NCI-H2196 (cell line): ENCODE data around the gene ITPR1.
A peak's percentile ranks its signal among the peaks of the same experiment; 100 is the strongest.

Experiments
- DNase-seq: peaks from one replicate; lab custom pipeline; 2025; ENCODE audit not compliant: unreplicated experiment; lab: John Stamatoyannopoulos, UW

Gene ITPR1

DNA sequence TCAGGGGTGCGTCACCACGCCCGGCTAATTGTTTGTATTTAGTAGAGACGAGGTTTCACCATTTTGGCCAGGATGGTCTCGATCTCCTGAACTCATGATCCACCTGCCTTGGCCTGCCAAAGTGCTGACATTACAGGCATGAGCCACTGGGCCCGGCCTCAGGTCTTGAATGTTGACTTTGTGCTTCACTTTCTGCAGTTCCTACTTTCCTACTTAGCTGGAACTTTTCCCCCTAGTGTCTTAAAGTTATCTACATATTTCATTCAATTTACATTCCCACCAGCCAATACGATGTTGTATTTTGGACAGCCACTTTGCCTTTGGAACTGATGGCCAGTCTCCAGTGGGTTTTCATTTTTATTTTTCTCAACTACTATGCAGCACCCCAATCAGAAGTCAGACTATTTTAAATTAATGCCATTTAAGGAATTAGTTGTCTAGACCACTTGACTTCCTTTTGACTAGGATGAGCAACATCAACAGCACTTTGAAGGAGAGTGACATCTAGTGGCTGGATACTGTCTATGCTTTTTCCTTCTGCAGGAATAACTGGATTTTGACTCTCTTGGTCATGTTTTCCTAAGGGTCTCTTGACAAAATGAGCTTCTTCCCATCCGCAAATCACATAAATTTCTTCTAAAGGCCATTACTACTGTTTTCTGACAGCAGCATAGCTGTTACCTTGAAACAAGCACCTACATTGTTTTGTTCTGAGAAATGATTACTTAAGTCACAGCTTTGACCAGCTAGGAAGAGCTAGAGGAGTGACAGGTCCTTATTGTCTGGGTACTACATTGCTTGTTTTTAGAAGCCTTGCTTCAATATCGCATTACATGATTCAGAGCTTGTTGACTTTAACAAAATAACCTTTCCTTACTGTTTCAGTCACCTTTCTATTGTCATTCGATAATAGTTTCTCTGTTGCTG, 140.2 kb downstream of the ITPR1 start:
- DNase-seq: peak; percentile 10

DNA sequence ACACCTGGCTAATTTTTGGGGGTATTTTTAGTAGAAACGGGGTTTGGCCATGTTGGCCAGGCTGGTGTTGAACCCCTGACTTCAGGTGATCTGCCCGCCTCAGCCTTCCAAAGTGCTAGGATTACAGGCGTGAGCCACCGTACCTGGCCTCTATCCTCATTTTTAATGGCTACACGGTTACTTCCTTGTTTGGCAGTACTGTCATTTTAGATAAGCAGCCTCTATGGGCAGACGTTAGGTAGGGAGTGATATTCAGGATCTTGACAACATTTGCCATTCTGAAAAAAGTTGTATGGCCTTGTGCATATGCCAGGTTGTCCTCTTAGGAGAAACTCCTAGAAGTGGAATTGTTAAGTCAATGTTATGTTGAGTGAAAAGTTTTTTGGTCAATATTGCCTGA, 141.7 kb downstream of the ITPR1 start:
- no peak for DNase-seq

DNA sequence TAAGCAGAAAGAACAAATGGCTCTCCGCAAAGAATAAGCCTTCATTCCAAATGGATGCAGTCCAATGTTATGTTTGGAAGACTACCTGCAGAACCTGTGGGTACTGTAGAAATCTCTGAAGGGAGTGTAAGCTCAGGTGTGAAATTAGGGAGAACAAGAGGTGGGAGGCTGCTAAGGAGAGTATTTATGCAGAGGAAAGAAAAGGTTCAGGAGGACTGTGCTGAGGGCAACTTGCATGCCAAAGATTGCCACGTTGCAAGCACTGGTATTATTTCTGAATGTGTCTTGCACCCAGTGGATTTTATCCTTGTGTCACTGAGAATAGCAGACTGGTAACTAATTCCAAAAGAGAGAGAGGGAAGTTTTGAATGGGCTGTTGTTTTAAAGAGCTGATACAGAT, 144.1 kb downstream of the ITPR1 start:
- no peak for DNase-seq

DNA sequence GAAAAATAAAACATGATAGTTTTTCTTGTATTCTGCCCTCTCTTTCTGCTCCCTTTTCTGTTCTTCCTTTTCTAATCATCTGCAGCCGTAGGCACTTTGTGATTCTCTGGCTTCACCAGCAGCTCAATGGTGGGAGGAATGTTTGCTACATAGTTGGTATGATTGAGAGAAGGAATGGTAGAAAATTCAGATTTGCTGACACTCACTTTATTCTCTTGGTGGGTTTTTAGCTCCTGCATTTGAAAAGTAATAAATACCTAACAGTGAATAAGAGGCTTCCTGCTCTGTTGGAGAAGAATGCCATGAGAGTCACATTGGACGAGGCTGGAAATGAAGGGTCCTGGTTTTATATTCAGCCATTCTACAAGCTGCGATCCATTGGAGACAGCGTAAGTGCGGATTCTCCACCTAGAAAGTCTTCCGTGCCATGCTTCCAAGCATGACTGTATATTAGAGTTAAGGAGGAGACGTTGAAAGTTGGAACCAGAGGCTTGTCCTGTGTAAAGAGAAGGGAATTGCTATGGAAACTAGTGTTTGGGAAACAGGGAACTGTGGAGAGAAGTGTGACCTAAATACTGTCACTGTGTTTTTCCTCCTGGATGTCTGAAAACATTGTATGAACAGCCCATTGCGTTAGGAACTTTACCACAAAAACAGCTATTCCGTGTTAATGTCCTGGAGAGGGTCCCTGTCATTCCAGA, 148.9 kb downstream of the ITPR1 start:
- no peak for DNase-seq

DNA sequence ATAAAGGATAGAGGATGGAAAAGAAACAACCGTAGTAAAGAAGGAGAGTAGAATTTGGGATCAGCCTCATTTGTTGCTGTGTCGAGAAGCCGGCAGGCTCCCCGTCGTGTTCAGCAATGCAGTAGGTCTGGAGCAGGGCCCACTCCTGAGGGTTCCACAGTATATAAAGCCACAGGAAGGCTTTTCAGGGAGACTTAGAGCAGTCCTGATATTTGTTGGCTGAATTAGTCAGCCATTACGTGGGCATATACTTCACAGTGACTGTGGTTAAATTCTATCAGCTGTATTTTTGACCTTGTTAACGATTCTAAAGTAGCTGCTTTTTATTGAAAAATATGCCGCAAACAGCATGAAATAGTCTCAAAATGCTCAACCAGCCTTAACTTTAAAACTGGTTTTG, 149.5 kb downstream of the ITPR1 start:
- DNase-seq: no peak

DNA sequence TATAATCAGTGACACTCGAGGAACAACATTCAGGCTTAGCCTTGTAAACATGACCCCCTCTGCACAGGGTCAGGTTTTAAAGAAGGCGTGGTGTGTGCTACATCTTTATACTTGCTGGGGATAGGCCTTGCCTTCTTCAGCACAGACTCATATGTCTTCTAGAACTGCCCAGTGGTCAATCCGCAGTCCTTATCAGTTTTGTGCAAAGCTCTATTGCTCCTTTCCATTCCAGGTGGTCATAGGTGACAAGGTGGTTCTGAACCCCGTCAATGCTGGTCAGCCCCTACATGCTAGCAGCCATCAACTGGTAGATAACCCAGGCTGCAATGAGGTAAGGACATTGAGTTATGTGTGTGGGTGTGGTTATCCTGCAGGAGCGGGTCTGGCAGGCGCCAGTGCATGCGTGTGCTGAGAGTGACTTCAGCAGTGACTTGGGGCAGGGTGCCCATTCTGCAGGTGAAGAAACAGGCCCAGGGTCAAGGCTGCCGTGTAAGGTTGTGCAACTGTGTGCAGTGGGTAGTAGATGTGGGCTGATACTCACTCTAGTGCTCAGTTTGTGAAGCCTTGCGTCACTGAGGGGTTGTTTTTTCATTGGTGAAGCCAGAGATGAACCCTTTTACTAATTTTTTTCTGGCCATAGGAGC, 150.9 kb downstream of the ITPR1 start:
- DNase-seq: no peak

DNA sequence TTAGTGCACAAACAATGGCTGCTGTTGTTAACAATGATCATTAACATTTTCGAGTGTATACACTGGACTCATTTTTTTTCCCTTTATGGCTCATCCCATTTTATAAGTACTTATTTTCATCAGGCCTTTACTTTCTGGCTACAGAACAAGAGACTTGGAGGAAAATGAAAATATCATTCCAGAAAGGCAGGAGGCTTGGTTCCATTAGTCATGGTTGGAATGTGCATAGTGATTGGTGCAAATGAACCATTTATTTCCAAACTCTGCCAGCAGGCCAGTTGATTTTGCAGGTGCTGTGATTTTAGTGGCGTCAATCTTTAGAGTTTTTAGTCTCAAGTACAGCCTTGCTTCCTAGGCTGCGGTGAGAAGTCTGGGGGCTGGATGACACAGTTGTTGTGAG, 151.8 kb downstream of the ITPR1 start:
- no peak for DNase-seq

DNA sequence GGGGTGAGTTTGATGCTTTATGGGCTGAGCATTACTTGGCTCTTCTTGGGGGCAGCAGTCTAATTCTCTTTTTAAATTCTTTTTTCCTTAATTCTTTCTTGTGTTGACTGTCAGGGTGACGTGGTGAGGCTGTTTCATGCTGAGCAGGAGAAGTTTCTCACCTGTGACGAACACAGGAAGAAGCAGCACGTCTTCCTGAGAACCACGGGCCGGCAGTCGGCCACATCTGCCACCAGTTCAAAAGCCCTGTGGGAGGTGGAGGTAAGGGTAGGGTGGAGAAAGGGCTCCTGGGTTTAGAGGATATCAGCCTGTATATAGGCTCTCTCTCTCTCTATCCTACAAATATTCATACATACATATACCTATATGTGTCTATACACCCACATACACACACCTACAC, 152.3 kb downstream of the ITPR1 start:
- no peak for DNase-seq

DNA sequence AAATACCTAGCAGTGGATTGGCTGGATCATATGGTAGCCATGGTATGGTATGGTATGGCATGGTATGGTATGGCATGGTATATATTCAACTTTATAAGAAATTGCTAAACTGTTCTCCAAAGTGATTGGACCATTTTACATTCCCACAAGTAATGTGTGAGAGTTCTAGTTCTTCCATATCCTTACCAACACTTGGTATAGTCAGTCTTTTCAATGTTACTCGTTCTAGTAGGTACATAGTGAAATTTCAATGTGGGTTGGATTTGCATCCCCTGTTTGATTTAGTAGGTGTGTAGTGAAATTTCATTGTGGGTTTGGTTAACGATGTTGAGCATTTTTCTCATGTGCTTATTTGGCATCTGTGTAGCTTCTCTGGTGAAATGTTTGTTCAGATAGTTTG, 154.3 kb downstream of the ITPR1 start:
- DNase-seq: no peak

DNA sequence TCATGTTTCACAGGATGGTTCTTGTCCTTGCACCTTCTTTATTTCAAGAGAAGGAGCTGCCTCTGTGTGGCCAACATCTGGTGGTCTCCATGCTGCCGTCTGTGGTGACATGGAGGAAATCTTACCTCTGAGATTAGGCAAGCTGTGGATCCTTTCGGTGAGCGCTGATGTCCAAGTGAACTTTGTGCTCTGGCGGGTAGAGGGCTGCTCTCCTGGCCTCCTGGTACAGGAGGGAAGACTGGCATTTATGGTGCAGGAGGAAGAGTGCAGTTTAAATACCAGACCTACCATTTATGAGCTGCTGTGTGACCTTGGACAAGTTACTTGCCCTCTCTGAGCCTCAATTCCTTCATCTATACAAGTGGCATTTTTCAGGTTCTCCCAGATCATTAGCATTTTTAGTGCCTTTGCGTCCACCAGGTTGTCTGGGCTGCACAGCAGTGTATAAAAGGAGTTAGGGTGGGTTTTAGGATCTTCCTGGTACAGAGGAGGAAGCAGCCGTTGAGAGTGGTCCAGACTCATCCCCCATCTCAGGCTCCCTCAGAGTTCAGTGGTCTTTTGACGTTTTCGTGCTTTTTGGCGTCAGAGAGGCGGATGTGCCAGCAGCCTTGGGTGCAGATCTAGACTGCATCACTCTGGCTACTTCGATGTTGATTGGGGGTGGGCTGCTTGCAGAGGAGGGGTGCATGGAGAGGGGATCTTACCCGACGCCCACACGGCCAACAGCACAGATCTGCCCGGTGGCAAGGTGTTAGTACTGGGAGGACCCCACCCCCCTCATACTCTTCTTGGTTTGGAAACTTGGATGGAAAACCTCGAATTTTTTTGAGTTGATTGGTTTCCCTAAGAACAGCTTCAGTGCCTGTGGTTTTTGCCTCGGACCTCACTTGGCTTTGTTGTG, 162.2 kb downstream of the ITPR1 start:
- DNase-seq: no peak

DNA sequence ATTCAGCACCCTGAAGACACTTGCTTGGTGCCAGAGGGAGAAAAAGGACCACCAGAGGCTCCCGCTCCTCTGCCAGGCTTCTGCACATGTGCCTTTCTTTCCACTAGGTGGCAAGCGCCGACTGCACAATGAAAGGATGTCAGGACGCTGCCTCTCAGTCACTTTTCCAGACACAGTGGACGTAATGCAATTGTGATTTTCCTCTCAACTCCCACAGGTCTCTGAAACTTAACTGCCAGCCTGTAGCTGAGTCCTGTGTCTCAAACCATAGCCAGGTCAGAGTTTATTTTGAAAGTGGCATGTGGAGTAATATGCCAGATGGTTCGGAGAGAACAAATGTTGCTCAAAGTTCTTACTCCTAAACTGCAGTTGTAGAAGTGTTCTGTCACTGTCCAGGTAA, 162.9 kb downstream of the ITPR1 start:
- DNase-seq: peak; percentile 22

DNA sequence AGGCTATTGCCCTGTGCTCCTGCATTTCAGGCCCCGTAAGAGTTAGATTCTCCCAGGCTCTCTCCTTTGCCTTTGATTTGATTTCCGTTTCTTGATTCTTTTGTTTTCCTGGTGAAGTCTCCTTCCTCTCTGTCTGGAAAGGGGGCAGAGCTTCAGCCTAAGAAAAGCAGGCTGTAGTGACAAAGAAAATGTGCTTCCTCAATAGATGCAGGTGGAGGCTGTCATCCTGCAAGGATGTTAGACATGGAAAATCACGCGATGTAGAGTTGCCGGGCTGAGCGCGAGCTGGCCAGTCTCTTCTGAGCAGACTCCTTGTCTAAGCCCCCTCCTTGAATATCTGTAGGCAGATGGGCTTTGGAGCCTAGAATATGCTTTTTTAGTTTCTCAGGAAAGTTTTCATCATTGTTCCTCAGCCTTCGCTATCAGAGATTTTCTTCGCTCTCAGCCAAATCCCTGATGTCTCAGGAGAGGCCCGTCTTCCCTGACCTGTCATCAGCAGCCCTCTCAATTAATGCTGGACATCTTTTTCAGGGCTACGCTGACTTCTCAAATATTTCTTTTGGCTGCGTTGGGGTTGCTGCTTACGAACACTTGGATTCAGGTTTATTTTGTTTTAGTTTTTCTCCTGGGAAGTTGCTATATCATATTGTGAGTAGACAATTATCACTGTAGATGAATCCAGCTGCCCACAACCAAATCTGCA, 163.6 kb downstream of the ITPR1 start:
- DNase-seq: no peak

DNA sequence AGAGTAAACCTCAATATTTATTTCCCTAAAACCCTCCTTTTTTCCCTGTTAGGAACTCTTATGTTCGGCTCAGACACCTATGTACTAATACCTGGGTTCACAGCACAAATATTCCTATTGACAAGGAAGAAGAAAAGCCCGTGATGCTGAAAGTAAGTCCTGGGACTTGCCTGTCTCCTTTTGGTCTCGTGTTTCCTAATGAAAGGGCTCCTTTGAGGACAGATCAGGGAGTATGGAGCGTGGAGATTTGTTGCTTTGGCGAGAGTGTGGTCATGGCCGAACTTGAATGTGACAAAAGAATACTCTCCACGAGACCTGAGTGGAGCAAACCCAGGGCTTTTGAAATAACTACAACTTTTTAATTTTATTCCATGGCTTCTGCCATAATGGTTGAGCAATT, 167.8 kb downstream of the ITPR1 start:
- no peak for DNase-seq

DNA sequence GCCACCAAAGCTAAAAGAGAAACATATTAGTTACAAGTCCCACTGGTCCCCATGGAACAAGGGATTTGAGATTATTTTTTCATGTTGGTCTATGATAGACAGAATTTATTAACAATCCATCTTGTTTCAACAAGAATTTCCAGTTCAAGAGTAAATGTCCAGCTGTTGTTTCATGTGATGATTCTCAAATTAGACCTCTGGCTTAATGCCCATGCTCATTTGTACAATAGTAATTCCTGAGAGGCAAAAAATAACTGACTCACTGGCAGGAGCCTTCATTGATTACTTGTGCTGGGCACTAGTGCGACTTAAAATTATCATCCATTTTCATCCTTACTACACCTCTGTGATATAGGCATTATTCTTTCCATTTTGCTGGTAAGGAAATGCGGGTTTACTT, 171.3 kb downstream of the ITPR1 start:
- DNase-seq: no peak

DNA sequence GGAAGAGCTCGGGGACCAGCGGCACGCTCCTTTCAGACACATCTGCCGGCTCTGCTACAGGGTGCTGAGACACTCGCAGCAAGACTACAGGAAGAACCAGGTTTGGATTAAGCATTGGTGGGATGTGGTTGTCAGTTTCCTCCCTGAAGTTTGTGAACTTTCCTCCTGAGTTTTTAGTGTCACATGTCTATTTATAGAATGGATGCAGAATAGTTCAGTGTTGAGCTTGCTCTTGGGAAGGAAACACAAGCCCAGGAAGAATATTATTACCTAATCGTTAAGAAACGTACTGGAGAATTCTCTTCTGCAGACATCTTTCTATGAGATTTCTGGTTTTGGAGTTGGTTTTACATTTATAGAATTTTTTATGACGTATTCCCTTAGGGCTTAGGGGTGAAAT, 172.0 kb downstream of the ITPR1 start:
- no peak for DNase-seq

DNA sequence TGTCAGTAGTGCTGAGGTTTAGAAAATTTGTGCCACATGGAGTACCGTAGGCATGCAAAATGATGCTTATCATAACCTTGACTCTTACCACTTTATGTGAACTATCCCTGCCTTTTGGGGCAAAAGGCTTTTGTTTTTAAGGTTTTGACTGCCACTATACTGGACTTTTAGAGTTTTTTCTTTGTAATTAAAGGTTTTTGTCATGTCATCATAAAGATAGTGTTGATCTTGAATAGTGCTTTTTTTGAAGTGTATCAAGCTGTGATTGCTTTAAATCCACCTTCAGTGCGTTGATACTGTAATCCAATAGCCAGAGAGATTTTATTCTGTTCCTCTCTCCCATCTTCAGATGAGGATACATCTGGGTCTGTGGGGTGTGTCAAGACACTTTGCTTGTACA, 172.9 kb downstream of the ITPR1 start:
- DNase-seq: no peak

DNA sequence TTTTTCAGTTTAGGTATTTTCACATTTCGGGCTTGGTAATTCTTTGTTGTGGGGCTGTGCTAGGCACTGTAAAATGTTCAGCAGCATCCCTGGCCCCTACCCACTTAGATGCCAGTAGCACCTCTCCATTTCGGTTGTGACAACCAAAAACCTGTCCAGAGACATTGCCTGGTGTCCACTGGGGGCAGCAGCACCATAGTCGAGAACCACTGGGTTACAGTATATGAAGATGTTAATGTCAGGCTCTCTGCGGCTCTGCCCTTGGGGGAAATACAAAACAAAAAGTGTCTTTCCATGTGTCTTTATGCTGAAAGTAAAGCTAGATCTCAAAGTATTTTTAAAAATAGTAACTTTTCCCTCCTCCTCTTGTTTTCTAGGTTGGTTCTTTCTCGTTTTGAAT, 177.2 kb downstream of the ITPR1 start:
- no peak for DNase-seq

DNA sequence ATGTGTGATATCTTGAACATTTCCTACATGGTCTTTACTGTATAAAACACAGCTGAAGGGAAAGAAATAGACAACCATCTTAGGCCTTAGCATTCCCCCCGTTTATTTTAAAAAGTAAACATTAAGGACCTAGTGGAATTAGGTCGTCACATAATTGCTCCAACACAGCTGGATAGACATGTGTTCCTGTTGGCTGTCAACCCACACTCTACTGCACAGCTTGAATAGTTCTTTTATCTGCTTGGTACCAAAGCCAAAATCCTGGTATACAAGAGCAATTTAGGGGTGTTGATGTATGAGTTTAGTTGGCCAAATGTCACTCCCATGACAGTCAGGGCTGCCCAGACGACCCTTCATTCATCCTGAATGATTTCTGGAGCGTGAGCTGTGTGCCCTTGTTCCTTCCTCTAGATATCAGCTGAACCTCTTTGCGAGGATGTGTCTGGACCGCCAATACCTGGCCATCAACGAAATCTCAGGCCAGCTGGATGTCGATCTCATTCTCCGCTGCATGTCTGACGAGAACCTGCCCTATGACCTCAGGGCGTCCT, 179.7 kb downstream of the ITPR1 start:
- DNase-seq: no peak

DNA sequence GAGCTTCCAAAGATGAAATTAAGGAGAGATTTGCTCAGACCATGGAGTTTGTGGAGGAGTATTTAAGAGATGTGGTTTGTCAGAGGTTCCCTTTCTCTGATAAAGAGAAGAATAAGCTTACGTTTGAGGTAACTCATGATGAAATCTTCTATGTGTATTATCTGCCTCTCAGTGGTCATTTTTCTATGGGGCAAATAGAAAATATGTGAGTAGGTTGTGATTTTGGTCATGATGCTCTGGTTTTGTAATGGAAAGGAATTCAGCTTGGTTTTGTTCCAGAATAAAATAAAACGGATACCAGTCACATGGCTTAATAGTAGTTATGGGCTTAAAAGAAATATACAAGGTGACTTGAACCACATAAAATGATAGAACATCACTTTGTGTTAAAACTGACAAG, 181.1 kb downstream of the ITPR1 start:
- DNase-seq: no peak

DNA sequence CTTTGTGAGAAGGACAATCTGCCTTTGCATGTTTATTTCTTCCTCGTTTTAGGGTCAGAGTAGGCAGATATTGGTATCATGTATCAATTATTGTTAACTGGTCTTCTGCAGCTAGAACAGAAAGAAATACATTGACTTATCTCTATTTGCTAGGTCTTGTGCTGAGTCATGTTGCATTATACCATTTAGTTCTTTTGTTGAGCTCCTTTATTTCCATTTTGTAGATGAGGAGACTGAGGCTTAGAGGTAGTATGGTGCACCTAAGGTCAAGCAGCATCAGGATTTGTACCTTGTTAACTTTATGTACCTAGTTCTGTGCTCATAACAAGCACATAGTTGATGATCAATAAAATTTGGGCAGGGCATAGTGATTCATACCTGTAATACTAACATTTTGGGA, 182.6 kb downstream of the ITPR1 start:
- no peak for DNase-seq
